Effector memory CD4-positive, alpha-beta T cell (primary cell): ENCODE measurements around the gene AKR1D1.

ENCODE experiments used
- DNase-seq, 3 donors: peaks; one replicate each; pipeline ENCODE4 v3.0.0-alpha.2; 2020
- H3K27ac ChIP-seq: 2 replicates; pipeline ENCODE4 v1.7.0; 2013; ENCODE audit warnings: mild to moderate bottlenecking, low read length, moderate library complexity; ENCODE audit not compliant: insufficient read depth, poor library complexity, severe bottlenecking
- H3K27me3 ChIP-seq: replicated peaks from 2 replicates; pipeline ENCODE4 v1.7.0; 2013; ENCODE audit warnings: mild to moderate bottlenecking, low read length; ENCODE audit not compliant: insufficient read depth, control insufficient read depth, poor library complexity, severe bottlenecking
- H3K36me3 ChIP-seq: 2 replicates; pipeline ENCODE4 v1.7.0; 2013; ENCODE audit warnings: mild to moderate bottlenecking, low read length, moderate library complexity; ENCODE audit not compliant: control insufficient read depth, insufficient read depth
- H3K4me1 ChIP-seq: 2 replicates; pipeline ENCODE4 v1.7.0; 2013; ENCODE audit warnings: low read length, mild to moderate bottlenecking; ENCODE audit not compliant: control insufficient read depth, insufficient read depth, poor library complexity, severe bottlenecking
- H3K4me3 ChIP-seq: 2 replicates; pipeline ENCODE4 v1.7.0; 2013; ENCODE audit warnings: low read length, low read depth, mild to moderate bottlenecking; ENCODE audit not compliant: insufficient read depth, poor library complexity, severe bottlenecking
- H3K9me3 ChIP-seq: 2 replicates; pipeline ENCODE4 v1.7.0; 2013; ENCODE audit warnings: mild to moderate bottlenecking, low read length, moderate library complexity; ENCODE audit not compliant: control insufficient read depth

The AKR1D1 gene

DNA sequence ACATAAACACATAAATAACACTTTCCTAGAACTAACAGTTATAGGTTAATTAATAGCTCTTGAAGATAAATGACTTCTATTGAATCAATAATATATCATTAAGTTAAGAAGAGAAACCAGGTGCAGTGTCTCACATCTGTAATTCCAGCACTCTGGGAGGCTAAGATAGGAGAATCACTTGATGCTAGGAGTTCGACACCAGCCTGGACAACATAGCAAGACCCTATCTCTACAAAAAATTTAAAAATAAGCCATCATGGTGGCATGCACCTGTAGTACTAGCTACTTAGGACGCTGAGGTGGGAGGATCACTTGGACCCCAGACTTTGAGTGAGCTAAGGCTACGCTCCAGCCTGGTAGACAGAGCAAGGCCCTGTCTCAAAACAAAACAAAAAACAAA lies 38.8 kb downstream of the AKR1D1 start:
- Histone ChIP-seq H3K9me3 (no peaks in the 10 kb centered on the region), H3K27ac (no peak overlapping the region), H3K27me3 (no peaks in the 10 kb centered on the region), H3K4me3 (no peak overlapping the region), H3K36me3 (no peaks in the 10 kb centered on the region), H3K4me1 (no peaks in the 10 kb centered on the region)
- DNase-seq: no peak

DNA sequence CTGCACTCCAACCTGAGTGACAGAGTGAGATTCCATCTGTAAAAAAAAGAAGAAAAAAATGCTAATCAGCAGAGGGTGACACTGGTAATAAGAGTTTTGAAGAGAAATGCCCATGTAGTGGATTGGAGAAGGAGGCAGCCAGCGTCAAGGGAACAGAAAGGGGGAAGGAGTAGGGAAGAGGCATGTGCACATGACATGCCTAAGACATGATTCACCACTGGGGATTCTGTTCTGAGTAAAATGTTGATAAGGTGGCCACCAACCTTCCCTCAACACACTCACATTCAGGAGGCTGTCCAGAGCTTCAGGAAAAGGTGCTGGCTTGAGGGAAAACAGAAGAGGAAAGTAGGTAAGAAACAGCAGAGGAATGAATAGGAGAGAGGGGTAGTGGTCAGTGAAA lies 39.9 kb downstream of the AKR1D1 start:
- H3K27ac ChIP-seq: no peak overlapping the region
- H3K36me3 ChIP-seq: no peaks in the 10 kb centered on the region
- no peaks in the 10 kb centered on the region for H3K27me3 ChIP-seq
- no peaks in the 10 kb centered on the region for H3K4me1 ChIP-seq
- no peaks in the 10 kb centered on the region for H3K9me3 ChIP-seq
- DNase-seq: no peak
- H3K4me3 ChIP-seq: no peak overlapping the region

DNA sequence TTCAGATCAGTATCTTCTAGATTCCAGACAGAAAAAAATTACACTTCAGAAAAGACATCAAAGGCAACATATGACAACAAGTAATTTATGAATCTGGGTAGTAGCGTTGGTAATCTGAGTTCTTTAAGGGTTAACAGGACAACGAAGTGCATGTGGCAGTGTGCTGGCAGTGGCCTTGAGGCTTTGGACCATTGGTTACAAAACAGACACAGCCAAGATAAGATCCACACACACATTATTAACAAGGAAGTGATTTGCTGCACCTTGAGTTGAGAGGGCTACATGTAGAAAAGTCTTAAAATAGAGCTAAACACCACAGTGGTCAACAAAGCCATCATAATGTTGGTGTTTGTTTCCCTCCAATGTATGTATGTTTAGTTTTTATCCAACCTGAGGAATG lies 40.6 kb downstream of the AKR1D1 start:
- Histone ChIP-seq H3K27ac (no peak overlapping the region), H3K4me3 (no peak overlapping the region), H3K9me3 (no peaks in the 10 kb centered on the region), H3K27me3 (no peaks in the 10 kb centered on the region), H3K4me1 (no peaks in the 10 kb centered on the region), H3K36me3 (no peaks in the 10 kb centered on the region)
- no peak for DNase-seq

DNA sequence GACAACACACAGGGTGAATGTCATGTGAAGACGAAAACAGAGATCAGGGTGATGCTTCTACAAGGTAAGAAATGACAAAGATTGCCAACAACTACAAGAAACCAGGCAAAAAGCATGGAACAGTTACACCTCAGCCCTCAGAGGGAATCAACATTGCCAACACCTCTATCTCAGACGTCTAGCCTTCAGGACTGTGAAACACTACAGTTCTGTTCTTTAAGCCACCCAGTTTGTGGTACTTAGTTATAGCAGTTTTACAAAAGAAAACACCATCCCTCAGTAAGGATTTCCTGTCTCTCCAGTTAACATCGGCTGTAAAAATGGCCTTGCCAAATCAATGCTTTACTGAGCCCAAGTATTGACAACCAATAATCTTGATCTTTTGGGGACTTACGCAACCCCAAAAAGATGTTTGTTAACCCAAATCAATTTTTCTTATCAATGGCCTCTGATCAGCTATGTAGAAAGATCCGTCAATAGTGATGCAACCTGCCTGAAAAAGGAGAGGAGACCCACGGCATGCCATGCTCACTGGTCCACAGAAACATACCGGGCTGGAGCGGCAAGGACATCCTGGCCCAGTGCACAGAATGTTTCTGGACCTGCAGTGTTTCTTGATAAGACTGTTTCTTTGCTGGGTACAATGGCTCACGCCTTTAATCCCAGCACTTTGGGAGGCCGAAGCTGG lies 44.0 kb downstream of the AKR1D1 start:
- Histone ChIP-seq H3K9me3 (no peaks in the 10 kb centered on the region), H3K27me3 (no peaks in the 10 kb centered on the region), H3K4me1 (no peaks in the 10 kb centered on the region), H3K4me3 (no peak overlapping the region), H3K36me3 (no peaks in the 10 kb centered on the region), H3K27ac (no peak overlapping the region)
- DNase-seq: no peak

DNA sequence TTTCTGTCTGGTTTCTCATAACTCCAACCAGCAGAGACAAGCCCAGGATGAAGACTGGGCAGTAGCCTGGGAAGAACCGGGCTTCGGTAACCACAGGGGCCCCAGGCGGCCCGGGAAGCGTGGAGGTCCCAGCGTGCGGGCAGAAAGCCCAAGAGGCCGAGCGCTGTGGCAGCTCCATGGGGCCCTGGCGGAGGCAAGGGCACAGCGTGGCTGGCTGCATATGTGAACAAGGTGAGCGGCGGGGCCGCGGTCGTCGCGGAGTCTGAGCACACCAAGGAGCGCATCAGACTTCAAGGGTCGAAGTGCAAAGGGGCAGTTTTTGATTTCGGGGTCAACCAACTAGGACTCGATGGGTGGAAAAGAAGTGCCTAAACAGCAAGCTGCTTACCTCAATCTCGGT lies 45.9 kb downstream of the AKR1D1 start:
- Histone ChIP-seq H3K27me3 (no peaks in the 10 kb centered on the region), H3K4me3 (no peak overlapping the region), H3K4me1 (no peaks in the 10 kb centered on the region), H3K36me3 (no peaks in the 10 kb centered on the region), H3K27ac (no peak overlapping the region), H3K9me3 (no peaks in the 10 kb centered on the region)
- no peak for DNase-seq

DNA sequence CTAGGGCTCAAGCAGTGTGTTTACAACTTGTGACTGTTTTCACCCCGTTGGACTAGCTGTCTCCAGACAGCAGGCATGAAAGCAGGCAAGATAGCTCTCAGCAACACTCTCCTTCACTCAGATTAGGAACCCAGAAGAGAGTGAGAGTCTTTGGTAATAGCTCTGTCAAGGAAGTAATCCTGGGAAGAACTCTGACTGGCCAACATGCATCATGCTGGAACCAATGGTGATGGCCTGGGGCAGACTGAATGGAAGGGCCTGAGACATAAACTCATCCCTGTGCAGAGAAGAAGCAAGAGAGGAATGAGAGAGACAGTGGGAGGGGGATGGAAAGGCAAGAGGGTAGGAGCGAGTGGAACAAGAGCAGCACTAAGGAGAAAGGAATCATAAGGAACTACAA lies 48.9 kb downstream of the AKR1D1 start:
- no peak for DNase-seq

DNA sequence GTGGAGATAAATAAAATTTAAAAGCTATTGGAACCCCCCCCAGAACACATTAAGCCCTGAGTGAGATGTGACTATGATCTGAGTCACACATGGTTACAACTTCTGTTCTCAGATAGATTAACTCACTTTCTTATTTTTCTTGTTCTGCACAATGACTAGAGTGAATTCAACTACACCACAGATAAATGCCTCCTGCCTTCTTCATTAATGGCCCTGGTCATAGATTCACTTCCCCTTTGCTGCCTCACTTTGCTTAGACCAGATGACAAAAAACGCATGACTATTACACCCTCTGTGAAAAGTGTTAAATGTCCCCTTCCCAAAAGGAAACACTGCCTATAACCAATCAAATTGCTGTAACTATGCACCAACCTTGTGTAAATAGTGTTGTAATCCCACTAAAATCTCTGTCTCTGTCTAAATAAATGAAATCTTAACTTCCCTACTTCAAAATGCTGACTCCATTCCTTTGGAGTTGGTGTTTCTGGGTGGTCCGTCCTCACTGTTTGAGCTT lies 49.4 kb downstream of the AKR1D1 start:
- no peak overlapping the region for H3K27ac ChIP-seq
- DNase-seq: no peak

More for the DNA sequence above, 48.9 kb downstream of the AKR1D1 start:
- Histone ChIP-seq H3K9me3 (no peaks in the 10 kb centered on the region), H3K4me3 (no peak overlapping the region), H3K27me3 (no peaks in the 10 kb centered on the region), H3K27ac (no peak overlapping the region), H3K36me3 (no peaks in the 10 kb centered on the region), H3K4me1 (no peaks in the 10 kb centered on the region)

DNA sequence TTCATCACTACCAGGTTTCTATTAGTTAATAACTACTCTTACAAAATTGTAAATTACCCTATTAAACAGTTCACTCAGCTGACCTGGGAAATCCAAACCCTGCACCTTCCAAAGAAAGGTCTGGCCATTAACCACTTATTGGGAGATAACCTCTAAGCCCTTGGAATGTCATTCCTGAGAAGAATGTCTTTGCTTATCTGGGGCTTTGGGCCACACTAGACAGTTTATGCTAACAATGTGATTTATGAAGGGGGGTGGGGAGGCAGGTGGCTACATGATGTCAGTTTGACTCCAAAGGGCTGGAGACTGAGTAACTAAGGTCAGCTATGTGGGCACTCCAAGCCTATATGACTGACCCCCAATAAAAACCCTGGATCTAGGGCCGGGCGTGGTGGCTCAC lies 50.7 kb downstream of the AKR1D1 start:
- no peak overlapping the region for H3K27ac ChIP-seq
- H3K4me3 ChIP-seq: no peak overlapping the region
- H3K36me3 ChIP-seq: no peaks in the 10 kb centered on the region
- H3K4me1 ChIP-seq: no peaks in the 10 kb centered on the region
- no peaks in the 10 kb centered on the region for H3K9me3 ChIP-seq
- H3K27me3 ChIP-seq: no peaks in the 10 kb centered on the region
- no peak for DNase-seq

More for the DNA sequence above, 49.4 kb downstream of the AKR1D1 start:
- H3K4me3 ChIP-seq: no peak overlapping the region
- H3K4me1 ChIP-seq: no peaks in the 10 kb centered on the region
- H3K27me3 ChIP-seq: no peaks in the 10 kb centered on the region
- H3K9me3 ChIP-seq: no peaks in the 10 kb centered on the region
- H3K36me3 ChIP-seq: no peaks in the 10 kb centered on the region

DNA sequence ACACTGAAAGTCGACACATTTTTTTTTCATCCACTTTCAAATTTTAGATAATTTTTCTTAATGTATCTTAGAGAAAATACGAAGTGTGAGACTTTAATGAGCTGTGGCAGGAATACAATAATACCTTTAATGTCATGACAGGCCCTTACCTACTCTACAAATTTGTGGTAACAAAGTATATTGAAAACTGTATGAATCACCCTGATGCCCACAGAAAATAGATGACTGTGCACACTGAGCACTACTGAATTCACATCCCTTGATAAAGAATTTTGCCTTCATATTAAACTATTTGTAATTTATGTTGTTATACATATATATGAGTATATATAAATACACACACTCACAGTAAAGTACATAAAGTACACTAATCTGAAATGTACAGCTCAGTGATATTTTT lies 51.7 kb downstream of the AKR1D1 start:
- no peaks in the 10 kb centered on the region for H3K4me1 ChIP-seq
- H3K9me3 ChIP-seq: no peaks in the 10 kb centered on the region
- DNase-seq: no peak
- H3K36me3 ChIP-seq: no peaks in the 10 kb centered on the region
- H3K27me3 ChIP-seq: no peaks in the 10 kb centered on the region
- no peak overlapping the region for H3K27ac ChIP-seq
- H3K4me3 ChIP-seq: no peak overlapping the region

DNA sequence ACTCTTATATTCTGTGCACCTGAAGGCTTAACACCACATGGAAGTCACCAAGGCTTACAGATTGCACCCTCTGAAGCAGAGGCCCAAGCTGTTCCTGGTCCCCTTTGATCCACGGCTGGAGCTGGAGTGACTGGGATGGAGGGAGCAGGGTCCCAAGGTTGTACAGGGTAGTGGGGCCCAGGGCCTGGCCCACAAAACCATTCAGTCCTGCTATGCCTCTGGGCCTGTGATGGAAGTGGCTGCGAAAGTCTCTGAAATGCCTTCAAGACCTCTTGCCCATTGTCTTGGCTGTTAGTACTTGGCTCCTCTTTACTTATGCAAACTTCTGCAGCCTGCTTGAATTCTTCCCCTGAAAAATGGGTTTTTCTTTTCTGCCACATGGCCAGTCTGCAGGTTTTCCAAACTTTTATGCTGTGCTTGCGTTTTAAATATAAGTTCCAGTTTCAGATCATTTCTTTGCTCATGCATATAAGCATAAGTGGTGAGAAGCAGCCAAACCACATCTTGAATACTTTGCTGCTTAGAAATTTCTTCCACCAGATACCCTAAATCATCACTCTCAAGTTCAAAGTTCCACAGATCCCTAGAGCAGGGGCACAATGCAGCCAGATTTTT lies 53.4 kb downstream of the AKR1D1 start:
- Histone ChIP-seq H3K27me3 (no peaks in the 10 kb centered on the region), H3K4me1 (no peaks in the 10 kb centered on the region), H3K27ac (no peak overlapping the region), H3K36me3 (no peaks in the 10 kb centered on the region), H3K4me3 (no peak overlapping the region), H3K9me3 (no peaks in the 10 kb centered on the region)
- no peak for DNase-seq
